Mesenchymal stem cell (in vitro differentiated cells and primary cell): ENCODE measurements around the gene CNIH3.

ENCODE experiments used
- DNase-seq: peaks from one replicate; pipeline ENCODE4 v3.0.0-alpha.2; 2013
- H2AFZ ChIP-seq: one replicate; pipeline ENCODE4 v1.6.1; 2013; ENCODE audit warnings: low read depth, mild to moderate bottlenecking, control low read depth, inconsistent platforms, low read length, moderate library complexity
- H2AK5ac ChIP-seq: 2 replicates; pipeline ENCODE4 v1.6.1; 2013; ENCODE audit warnings: low read length, moderate library complexity, mild to moderate bottlenecking, inconsistent platforms; ENCODE audit not compliant: severe bottlenecking
- H2BK120ac ChIP-seq: one replicate; pipeline ENCODE4 v1.6.1; 2013; ENCODE audit warnings: low read depth, mild to moderate bottlenecking, inconsistent platforms, low read length, moderate library complexity
- H2BK12ac ChIP-seq, 2 experiments: one replicate each; pipeline ENCODE4 v1.6.1; 2013; ENCODE audit warnings: inconsistent platforms in 2 of 2, low read length in 2 of 2, mild to moderate bottlenecking in 2 of 2, moderate library complexity in 2 of 2, control low read depth in 1 of 2
- H2BK15ac ChIP-seq: one replicate; pipeline ENCODE4 v1.6.1; 2013; ENCODE audit warnings: mild to moderate bottlenecking, low read depth, inconsistent platforms; ENCODE audit not compliant: poor library complexity, severe bottlenecking
- H2BK5ac ChIP-seq: 2 replicates; pipeline ENCODE4 v1.6.1; 2013; ENCODE audit warnings: low read depth, mild to moderate bottlenecking, low read length, control low read depth, inconsistent platforms; ENCODE audit not compliant: poor library complexity, severe bottlenecking
- H3K14ac ChIP-seq, 2 experiments: one replicate each; pipeline ENCODE4 v1.6.1; 2013; ENCODE audit warnings: inconsistent platforms in 2 of 2, low read length in 2 of 2, control low read depth in 1 of 2, mild to moderate bottlenecking in 1 of 2, moderate library complexity in 1 of 2
- H3K18ac ChIP-seq, 2 experiments: one replicate each; pipeline ENCODE4 v1.6.1; 2013; ENCODE audit warnings: inconsistent platforms in 2 of 2, low read length in 2 of 2, control low read depth in 1 of 2, low read depth in 1 of 2, mild to moderate bottlenecking in 1 of 2
- H3K23ac ChIP-seq, 2 experiments: one replicate each; pipeline ENCODE4 v1.6.1; 2013; ENCODE audit warnings: inconsistent platforms in 2 of 2, low read length in 2 of 2, mild to moderate bottlenecking in 2 of 2, moderate library complexity in 2 of 2, control low read depth in 1 of 2
- H3K27ac ChIP-seq: 2 replicates; pipeline ENCODE4 v1.5.1; 2013; ENCODE audit warnings: mild to moderate bottlenecking, moderate library complexity, low read length, control low read depth, inconsistent platforms; ENCODE audit not compliant: poor library complexity, severe bottlenecking
- H3K27me3 ChIP-seq, 2 experiments: 2 replicates each; pipeline versions ENCODE4 v1.6.1 to v1.7.0; 2013; ENCODE audit warnings: low read length in 2 of 2, mild to moderate bottlenecking in 2 of 2, moderate library complexity in 2 of 2, control low read depth in 1 of 2, inconsistent platforms in 1 of 2; ENCODE audit not compliant: control insufficient read depth in 1 of 2, insufficient read depth in 1 of 2
- H3K36me3 ChIP-seq, 2 experiments: 2 replicates each; pipeline versions ENCODE4 v1.6.1 to v1.7.0; 2013; ENCODE audit warnings: low read length in 2 of 2, control low read depth in 1 of 2, inconsistent platforms in 1 of 2, low read depth in 1 of 2, mild to moderate bottlenecking in 1 of 2; ENCODE audit not compliant: insufficient read depth in 2 of 2, control insufficient read depth in 1 of 2
- H3K4ac ChIP-seq, 2 experiments: one replicate each; pipeline ENCODE4 v1.6.1; 2013; ENCODE audit warnings: inconsistent platforms in 2 of 2, low read length in 2 of 2, mild to moderate bottlenecking in 2 of 2, moderate library complexity in 2 of 2, control low read depth in 1 of 2, low read depth in 1 of 2
- H3K4me1 ChIP-seq: 2 replicates; pipeline ENCODE4 v1.6.1; 2013; ENCODE audit warnings: low read depth, low read length, control low read depth; ENCODE audit not compliant: control insufficient read depth, insufficient read depth
- H3K4me2 ChIP-seq: 2 replicates; pipeline ENCODE4 v1.6.1; 2013; ENCODE audit warnings: low read length, mild to moderate bottlenecking, inconsistent platforms; ENCODE audit not compliant: poor library complexity, severe bottlenecking
- H3K4me3 ChIP-seq, 2 experiments: 2 replicates each; pipeline versions ENCODE4 v1.5.1 to v1.7.0; 2013; ENCODE audit warnings: low read length in 2 of 2, mild to moderate bottlenecking in 2 of 2, control low read depth in 1 of 2, low read depth in 1 of 2; ENCODE audit not compliant: insufficient read depth in 1 of 2
- H3K79me1 ChIP-seq: replicated peaks from 2 replicates; pipeline ENCODE4 v1.6.1; 2013; ENCODE audit warnings: mild to moderate bottlenecking, control low read depth, low read length, inconsistent platforms; ENCODE audit not compliant: poor library complexity, severe bottlenecking
- H3K9ac ChIP-seq: 2 replicates; pipeline ENCODE4 v1.7.0; 2013; ENCODE audit warnings: mild to moderate bottlenecking, low read length, moderate library complexity
- H3K9me3 ChIP-seq: 2 replicates; pipeline ENCODE4 v1.7.0; 2013; ENCODE audit warnings: mild to moderate bottlenecking, low read length; ENCODE audit not compliant: control insufficient read depth
- H4K8ac ChIP-seq: one replicate; pipeline ENCODE4 v1.6.1; 2013; ENCODE audit warnings: inconsistent platforms, mild to moderate bottlenecking, low read length, moderate library complexity
- H4K91ac ChIP-seq: one replicate; pipeline ENCODE4 v1.6.1; 2013; ENCODE audit warnings: mild to moderate bottlenecking, low read length, inconsistent platforms
- WGBS: methylation state at CpG from one replicate; pipeline ENCODE4 v1.1.7; 2013; ENCODE audit warnings: mixed read lengths; 5-methylcytosine and 5-hydroxymethylcytosine counted together

CNIH3 gene

GRCh38 chr1:224740685-224741052, 124.6 kb downstream of the CNIH3 start:
- Histone ChIP-seq H4K8ac (no peak overlapping the region), H3K4me3 (no peak overlapping the region)

GRCh38 chr1:224742349-224742748, 126.2 kb downstream of the CNIH3 start:
- Histone ChIP-seq H2BK120ac (no peak overlapping the region), H3K4me3 (no peak overlapping the region), H3K14ac (no peak overlapping the region), H3K4me2 (no peak overlapping the region), H2BK12ac (no peak overlapping the region), H3K23ac (no peak overlapping the region), H3K4ac (no peak overlapping the region), H3K9ac (no peak overlapping the region), H2BK15ac (no peak overlapping the region), H4K8ac (no peak overlapping the region), H3K27ac (no peak overlapping the region), H4K91ac (no peak overlapping the region), H2BK5ac (no peak overlapping the region), H3K36me3 (peaks cover 22 to 80% of the 10 kb centered on the region in 2 experiments), H3K79me1 (peaks cover 2% of the 10 kb centered on the region), H3K4me1 (no peaks in the 10 kb centered on the region), H3K27me3 (no peaks in the 10 kb centered on the region), H2AK5ac (no peak overlapping the region), H2AFZ (no peak overlapping the region), H3K18ac (no peak overlapping the region), H3K9me3 (no peaks in the 10 kb centered on the region)
- WGBS = 94% methylated on average over 6 of the region's 6 CpGs
- no peak for DNase-seq

More at GRCh38 chr1:224740685-224741052, 124.6 kb downstream of the CNIH3 start:
- no peak overlapping the region for H2AK5ac ChIP-seq
- no peak overlapping the region for H2BK5ac ChIP-seq
- 96% methylated on average over 5 of the region's 5 CpGs for WGBS
- H3K14ac ChIP-seq = no peak overlapping the region
- no peak overlapping the region for H2BK12ac ChIP-seq
- H2AFZ ChIP-seq = no peak overlapping the region
- H4K91ac ChIP-seq = no peak overlapping the region
- H3K4ac ChIP-seq = no peak overlapping the region
- H3K36me3 ChIP-seq = peaks cover 27 to 87% of the 10 kb centered on the region in 2 experiments
- H3K9ac ChIP-seq = no peak overlapping the region
- H3K4me1 ChIP-seq = no peaks in the 10 kb centered on the region
- H3K23ac ChIP-seq = no peak overlapping the region
- no peak overlapping the region for H3K18ac ChIP-seq
- no peak for DNase-seq
- H2BK15ac ChIP-seq = peak overlapping the region; percentile 41
- H3K9me3 ChIP-seq = no peaks in the 10 kb centered on the region
- H3K27me3 ChIP-seq = no peaks in the 10 kb centered on the region
- peaks cover 4% of the 10 kb centered on the region for H3K79me1 ChIP-seq
- no peak overlapping the region for H3K4me2 ChIP-seq
- no peak overlapping the region for H3K27ac ChIP-seq
- no peak overlapping the region for H2BK120ac ChIP-seq

DNA sequence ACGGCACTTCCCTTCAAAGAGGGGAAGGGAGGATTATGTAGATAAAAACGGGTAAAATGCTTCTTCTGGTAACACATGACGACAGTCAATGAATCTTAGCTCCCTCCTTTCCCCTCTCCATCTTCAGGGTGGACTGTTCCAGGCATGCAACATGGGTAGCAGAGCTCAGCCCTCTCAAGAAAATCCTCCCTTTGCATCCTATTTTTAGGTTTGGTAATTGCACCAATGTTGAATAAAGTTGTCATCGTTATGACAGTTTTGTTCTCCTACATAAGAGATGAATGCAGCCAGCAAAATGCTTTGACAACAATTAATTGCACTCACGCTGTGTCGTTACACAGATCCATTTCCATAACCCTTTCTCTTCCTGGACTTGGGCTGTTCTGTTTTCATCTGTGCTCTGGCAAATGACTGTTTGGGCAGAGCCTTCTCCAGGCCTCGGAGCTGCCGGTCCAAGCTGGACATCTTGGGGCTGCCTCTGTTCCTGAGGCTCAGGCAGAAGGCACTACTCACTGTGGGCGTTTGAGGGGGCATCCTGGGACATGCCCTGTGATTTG, 127.6 kb downstream of the CNIH3 start:
- Histone ChIP-seq H3K23ac (no peak overlapping the region), H3K14ac (no peak overlapping the region), H4K91ac (no peak overlapping the region), H3K4me1 (peaks cover 3% of the 10 kb centered on the region), H3K4me3 (no peak overlapping the region), H3K9ac (no peak overlapping the region), H2BK5ac (no peak overlapping the region), H3K18ac (no peak overlapping the region), H3K4me2 (no peak overlapping the region), H3K27me3 (no peaks in the 10 kb centered on the region), H2BK120ac (no peak overlapping the region), H2AFZ (no peak overlapping the region), H3K79me1 (peaks cover 2% of the 10 kb centered on the region), H2BK12ac (no peak overlapping the region), H3K27ac (no peak overlapping the region), H3K4ac (no peak overlapping the region), H2AK5ac (no peak overlapping the region), H3K9me3 (no peaks in the 10 kb centered on the region), H2BK15ac (no peak overlapping the region), H3K36me3 (peaks cover 18 to 66% of the 10 kb centered on the region in 2 experiments), H4K8ac (no peak overlapping the region)
- WGBS = 80% methylated on average over 9 of the region's 9 CpGs
- DNase-seq = no peak

- no peaks in the 10 kb centered on the region for H3K9me3 ChIP-seq
- no peak overlapping the region for H3K27ac ChIP-seq
- DNase-seq = no peak
- no peak overlapping the region for H3K14ac ChIP-seq
- H3K27me3 ChIP-seq = no peaks in the 10 kb centered on the region
- H3K23ac ChIP-seq = no peak overlapping the region
- H3K18ac ChIP-seq = no peak overlapping the region
- no peak overlapping the region for H2BK15ac ChIP-seq
- H3K79me1 ChIP-seq = peaks cover 1% of the 10 kb centered on the region
- H2BK12ac ChIP-seq = no peak overlapping the region
- H2AK5ac ChIP-seq = no peak overlapping the region
- no peak overlapping the region for H3K4me2 ChIP-seq
- H2AFZ ChIP-seq = no peak overlapping the region
- WGBS = 96% methylated on average over 5 of the region's 5 CpGs
- H3K36me3 ChIP-seq = peaks cover 14 to 58% of the 10 kb centered on the region in 2 experiments
- no peak overlapping the region for H3K4me3 ChIP-seq
- H3K4ac ChIP-seq = no peak overlapping the region
- no peak overlapping the region for H4K8ac ChIP-seq
- peaks cover 3% of the 10 kb centered on the region for H3K4me1 ChIP-seq
- no peak overlapping the region for H2BK120ac ChIP-seq
- no peak overlapping the region for H3K9ac ChIP-seq
- no peak overlapping the region for H2BK5ac ChIP-seq
- H4K91ac ChIP-seq = no peak overlapping the region
Measured at GRCh38 chr1:224744521-224744920, 128.4 kb downstream of the CNIH3 start.
